GM21717 (cell line): ENCODE results near the gene MICOS13.

Experiments used
- ATAC-seq: cut with Tn5 transposase; IDR thresholded peaks from one replicate; pipeline ENCODE4 v1.9.1; 2021; ENCODE audit warnings: mild to moderate bottlenecking, moderate library complexity; ENCODE audit not compliant: unreplicated experiment

The MICOS13 gene

DNA sequence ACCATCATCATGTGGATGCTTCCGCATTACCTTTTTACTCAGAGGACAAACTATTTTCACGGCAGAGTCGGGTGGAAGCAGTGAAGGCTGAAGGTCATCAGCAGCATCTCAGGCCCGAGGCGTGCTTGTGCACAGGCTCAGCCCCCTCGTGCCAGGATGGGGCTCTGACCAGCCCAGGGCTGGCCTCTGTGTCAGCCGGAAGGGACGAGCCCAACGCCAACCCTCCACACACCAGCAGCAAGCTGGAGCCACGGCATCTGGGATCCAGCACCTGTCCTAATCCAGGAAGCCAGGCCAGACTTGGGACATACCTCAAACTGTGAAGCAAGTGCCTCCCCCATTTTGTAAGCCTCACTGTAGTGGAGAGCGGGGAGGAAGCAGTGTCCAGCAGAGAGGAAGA is 11.1 kb downstream of the MICOS13 start:
- no peak for ATAC-seq

GRCh38 chr19:5667751-5668271 is 12.5 kb downstream of the MICOS13 start:
- no peak for ATAC-seq

DNA sequence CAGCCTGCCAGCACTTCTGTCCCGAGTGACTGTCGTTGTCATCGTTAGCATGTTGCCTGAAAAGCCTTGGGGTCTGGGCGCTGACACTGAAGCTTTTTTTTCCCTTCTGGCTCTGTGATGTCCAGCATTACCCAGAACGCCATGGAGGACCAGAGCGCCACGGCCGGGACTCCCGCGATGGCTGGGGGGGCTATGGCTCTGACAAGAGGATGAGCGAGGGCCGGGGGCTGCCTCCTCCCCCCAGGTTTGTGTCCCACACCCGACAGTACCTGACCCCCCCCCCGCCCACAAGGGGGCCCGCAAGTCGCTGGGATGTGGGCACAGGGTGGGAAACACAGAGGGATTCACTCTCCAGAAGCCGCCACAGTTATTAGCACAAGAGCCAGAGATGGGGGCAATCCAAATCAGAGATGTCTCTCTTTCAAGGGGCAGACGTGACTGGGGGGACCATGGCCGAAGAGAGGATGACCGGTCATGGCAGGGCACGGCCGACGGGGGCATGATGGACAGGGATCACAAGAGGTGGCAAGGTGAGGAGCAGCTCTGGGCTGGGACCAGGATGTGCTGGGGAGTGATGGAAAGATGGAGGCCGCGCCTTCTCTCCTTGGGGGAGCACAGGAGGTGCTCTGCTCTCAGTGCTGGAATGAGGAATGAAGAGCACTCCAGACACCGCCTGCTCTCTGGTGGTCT is 13.2 kb downstream of the MICOS13 start:
- ATAC-seq: no peak

DNA sequence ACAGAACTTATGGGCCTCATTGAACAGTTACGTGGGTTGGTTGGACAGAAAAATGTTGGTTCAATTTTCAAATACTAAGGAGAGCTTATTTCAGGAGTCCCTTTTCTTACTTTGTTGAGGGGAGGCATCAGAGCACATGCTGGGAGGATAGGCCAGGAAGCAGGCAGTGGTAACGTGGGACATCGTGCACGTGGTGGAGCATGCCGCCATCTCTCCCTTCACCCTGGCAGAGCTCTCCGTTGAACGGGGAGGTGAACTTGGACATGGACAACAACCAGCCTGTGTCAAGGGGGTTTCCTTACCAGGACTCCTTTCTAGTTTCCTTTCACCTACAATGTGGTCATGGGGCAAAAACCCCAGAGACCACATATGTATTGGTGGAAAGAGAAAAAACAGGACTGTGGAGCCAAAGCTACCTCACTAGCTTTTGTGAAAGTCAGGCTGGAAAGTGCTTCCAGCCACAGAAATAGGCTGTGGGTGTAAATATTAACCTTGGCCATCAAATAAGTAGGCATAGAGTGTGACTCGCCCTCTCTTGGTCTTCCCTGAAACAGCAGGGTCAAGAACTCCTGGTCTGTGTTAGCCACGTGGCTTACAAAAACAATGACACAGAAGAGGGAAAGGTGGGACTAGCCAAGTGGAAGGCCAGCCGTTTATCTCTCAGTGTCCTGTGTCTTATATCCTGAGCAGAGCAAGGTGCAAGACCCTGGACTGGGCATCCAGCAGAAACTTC is 14.4 kb downstream of the MICOS13 start:
- ATAC-seq: no peak

GRCh38 chr19:5664515-5664914 is 15.8 kb downstream of the MICOS13 start:
- ATAC-seq: no peak

DNA sequence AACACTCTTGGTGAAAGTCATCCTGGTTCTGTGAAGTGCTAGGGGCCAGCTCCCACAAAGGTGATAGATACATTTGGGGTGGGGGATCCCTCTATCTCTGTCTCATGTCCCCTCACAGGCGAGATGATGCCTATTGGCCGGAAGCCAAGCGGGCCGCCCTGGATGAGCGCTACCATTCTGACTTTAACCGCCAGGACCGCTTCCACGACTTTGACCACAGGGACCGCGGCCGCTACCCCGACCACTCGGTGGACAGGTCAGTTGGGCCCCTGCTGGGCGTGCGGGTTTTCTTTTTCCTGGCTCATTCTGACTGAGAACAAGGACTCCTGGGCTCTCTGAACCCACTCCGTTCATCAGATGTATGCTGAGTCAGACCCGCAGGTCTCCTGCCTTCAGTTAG is 16.4 kb downstream of the MICOS13 start:
- no peak for ATAC-seq

DNA sequence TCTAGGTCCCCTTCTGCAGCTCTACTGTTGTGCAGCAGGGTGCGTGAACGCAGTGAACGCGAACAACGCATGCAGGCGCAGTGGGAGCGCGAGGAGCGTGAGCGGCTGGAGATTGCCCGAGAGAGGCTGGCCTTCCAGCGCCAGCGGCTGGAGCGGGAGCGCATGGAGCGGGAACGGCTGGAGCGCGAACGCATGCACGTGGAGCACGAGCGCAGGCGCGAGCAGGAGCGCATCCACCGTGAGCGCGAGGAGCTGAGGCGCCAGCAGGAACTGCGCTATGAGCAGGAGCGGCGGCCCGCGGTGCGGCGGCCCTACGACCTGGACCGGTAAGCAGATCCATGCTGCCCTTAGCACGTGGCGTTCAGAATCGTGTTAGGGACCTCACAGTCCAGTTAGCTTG is 18.8 kb downstream of the MICOS13 start:
- no peak for ATAC-seq

GRCh38 chr19:5655412-5655811 is 24.9 kb downstream of the MICOS13 start:
- ATAC-seq: no peak

DNA sequence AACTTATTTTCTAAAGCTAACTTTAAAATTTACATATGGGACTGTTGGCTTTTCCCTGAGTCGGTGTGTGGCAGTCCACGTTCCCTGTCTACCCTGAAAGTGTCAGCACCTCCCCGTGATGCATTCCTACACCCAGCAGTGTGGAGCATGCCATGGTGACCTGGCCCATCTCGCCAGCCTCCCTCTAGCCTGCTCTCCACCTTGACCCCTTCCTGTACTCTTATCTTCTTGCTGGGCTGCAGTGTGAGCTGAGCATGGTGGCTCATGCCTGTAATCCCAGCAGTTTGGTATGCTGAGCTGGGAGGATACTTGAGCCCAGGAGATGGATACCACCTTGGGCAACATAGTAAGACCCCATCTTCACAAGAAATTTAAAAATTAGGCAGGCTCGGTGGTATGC is 25.4 kb downstream of the MICOS13 start:
- ATAC-seq: no peak

GRCh38 chr19:5652261-5652660 is 28.1 kb downstream of the MICOS13 start:
- ATAC-seq: no peak

GRCh38 chr19:5651361-5651760 is 29.0 kb downstream of the MICOS13 start:
- ATAC-seq: no peak

- no peak for ATAC-seq
Measured at GRCh38 chr19:5648464-5648863, 31.9 kb downstream of the MICOS13 start.

GRCh38 chr19:5646703-5647102 is 33.6 kb downstream of the MICOS13 start:
- no peak for ATAC-seq

- ATAC-seq: no peak
Measured at GRCh38 chr19:5645409-5645808, 34.9 kb downstream of the MICOS13 start.

- ATAC-seq: no peak
Measured at GRCh38 chr19:5644037-5644436, 36.3 kb downstream of the MICOS13 start.

- no peak for ATAC-seq
Measured at GRCh38 chr19:5643060-5643459, 37.3 kb downstream of the MICOS13 start.

- no peak for ATAC-seq
Measured at GRCh38 chr19:5642204-5642603, 38.1 kb downstream of the MICOS13 start.

DNA sequence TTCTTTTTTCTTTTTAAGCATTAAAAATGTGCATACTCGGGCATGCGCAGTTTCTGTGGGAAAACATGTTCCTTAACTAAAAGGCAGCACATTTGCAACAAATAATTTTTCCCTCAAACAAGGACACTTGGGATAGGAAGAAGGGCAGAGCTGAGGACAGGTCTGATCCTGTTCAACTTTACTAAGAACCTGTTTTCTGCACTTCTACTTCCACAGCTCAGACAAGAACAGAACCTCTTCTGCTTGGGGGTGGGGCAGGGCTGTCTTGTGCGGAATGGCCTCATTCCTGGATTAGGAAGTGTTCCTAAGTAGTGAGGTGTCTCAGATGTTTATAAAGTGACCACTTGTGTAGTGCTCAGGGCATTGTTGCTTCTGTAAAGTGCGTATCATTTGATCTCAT is 39.1 kb downstream of the MICOS13 start:
- no peak for ATAC-seq

DNA sequence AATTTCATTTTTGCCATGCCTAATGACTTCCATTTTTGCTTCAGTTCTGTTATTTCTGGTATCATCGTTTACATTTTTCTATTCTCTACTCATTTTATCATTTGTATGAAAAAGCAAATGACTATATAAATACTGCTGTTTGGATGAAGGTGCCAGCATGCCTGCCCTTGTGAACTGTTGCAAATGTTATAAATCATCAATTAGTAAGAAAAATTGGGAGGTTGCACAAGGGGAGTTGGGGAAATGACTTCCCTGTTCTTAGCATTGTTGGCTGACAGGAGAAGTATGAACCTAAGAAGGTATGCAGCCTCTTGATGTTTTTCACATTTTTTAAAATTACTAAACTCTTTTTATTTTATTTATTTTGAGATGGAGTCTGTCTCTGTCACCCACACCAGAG is 42.3 kb downstream of the MICOS13 start:
- ATAC-seq: no peak

GRCh38 chr19:5635427-5635826 is 44.9 kb downstream of the MICOS13 start:
- ATAC-seq: no peak

DNA sequence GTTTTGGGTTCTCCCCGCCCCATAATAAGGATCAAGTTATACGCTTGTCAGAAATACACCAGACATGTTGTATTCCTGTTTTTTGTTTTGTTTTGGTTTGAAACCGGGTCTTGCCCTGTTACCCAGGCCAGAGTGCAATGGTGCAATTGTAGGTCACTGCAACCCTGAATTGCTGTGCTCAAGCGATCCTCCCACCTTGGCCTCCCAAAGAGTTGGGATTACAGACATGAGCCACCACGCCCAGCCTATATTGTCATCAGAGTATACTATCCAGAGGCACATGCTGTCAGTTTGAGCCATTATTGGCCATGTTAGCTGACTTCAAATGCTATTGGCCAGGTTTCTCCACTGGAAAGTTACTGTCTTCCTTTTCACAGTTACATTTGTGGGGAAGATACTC is 47.7 kb downstream of the MICOS13 start:
- no peak for ATAC-seq

DNA sequence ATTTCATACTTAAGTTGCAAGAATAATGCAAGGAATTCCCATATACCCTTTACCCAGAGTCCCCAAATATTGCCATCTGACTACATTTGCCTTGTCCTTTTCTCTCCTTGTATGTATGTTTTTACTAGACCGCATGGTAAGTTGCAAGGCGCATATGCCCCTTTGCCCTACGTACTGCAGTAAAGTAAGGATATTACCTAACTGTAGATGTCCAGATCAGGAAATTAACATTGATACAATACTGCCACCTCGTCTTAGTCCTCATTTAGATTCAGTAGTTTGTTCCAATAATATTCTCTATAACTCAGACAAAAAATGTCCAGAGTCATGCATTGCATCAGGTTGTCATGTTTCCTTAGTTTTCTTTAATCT is 48.1 kb downstream of the MICOS13 start:
- no peak for ATAC-seq
